SH-SY5Y (cell line): Measurements from ENCODE around the gene BCL7B.

ENCODE experiments used
- GATA2 ChIP-seq: IDR thresholded peaks from 2 replicates; pipeline ENCODE4 v1.6.1; 2011; ENCODE audit warnings: mild to moderate bottlenecking, low read depth, low read length
- GATA3 ChIP-seq: IDR thresholded peaks from 2 replicates; pipeline ENCODE4 v1.6.1; 2011; ENCODE audit warnings: low read depth, mild to moderate bottlenecking, low read length, moderate library complexity

DNA sequence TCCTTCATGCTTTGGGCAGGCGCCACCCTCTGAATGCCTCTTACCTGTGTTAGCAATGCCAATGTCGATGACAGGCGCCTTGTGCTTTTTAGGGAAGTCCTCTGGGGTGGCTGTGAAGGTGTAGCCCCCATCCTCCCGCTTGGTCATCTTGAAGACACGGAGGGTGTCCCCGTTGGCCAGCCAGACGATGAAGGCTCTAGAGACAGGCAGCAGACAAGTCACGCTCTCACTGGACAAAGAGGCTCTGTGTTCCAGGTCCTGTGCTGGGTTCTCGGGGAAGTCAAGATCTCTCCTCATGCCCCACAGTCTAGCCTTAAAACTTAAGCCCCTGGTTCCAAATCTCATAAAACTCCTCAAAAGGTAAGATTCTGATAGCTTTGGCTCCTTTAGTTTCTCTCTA is 15.8 kb upstream of the BCL7B start:
- TF ChIP-seq GATA2 = no peak
- TF ChIP-seq GATA3 = no peak
